ENCODE data around the gene PSMB1. TPM values are rescaled to one million over a fixed set of nuclear protein-coding genes. Genes with fewer than 3 reads are reported as not detected.

Gene PSMB1
- total RNA-seq, 4 donors from 2014 or later: 227 to 320 (median 275) TPM

GRCh38 chr6:170522565-170523183, 30.4 kb downstream of the PSMB1 start:
- WGBS, 2 donors: 82 to 87% methylated on average over 10 of the region's 10 CpGs
- DNase-seq: no peak
- Histone ChIP-seq H3K4me3 (replicated peaks in 1 of 3) (no peak overlapping the region), H3K36me3 (no peaks in the 10 kb centered on the region), H3K27ac (no peak overlapping the region), H3K9me3 (no peaks in the 10 kb centered on the region), H3K4me1 (no peaks in the 10 kb centered on the region), H3K27me3 (no peaks in the 10 kb centered on the region)
- peak in 1 of 6 experiments; percentile 14 for TF ChIP-seq CTCF (IDR thresholded peaks at IDR 0.05)
- TF ChIP-seq POLR2A (IDR thresholded peaks at IDR 0.05): no peak
- intact Hi-C loops (cut with DNase I): loop anchor here (10.0 kb wide), 1 partner anchor 568 kb away; no protein-coding TSS in a partner anchor

- no peaks in the 10 kb centered on the region for H3K4me1 ChIP-seq
- 0 to 5% methylated on average over 4 of the region's 4 CpGs for WGBS, 2 donors
- no peak overlapping the region for H3K4me3 ChIP-seq (replicated peaks in 1 of 3)
- DNase-seq: peak; percentile 53 to 54
- H3K27me3 ChIP-seq: no peaks in the 10 kb centered on the region
- no peak for TF ChIP-seq POLR2A (IDR thresholded peaks at IDR 0.05)
- TF ChIP-seq CTCF (IDR thresholded peaks at IDR 0.05): peak in 5 of 6 experiments; percentile 37 to 84 (median 77)
- H3K36me3 ChIP-seq: no peaks in the 10 kb centered on the region
- no peak overlapping the region for H3K27ac ChIP-seq
- H3K9me3 ChIP-seq: no peaks in the 10 kb centered on the region
- intact Hi-C loops (cut with DNase I): no loop called here
These were observed 36.1 kb downstream of the PSMB1 start for GRCh38 chr6:170516783-170517616.

- no peaks in the 10 kb centered on the region for H3K4me1 ChIP-seq
- no peaks in the 10 kb centered on the region for H3K36me3 ChIP-seq
- no peaks in the 10 kb centered on the region for H3K27me3 ChIP-seq
- intact Hi-C loops (cut with DNase I): no loop called here
- H3K4me3 ChIP-seq (replicated peaks in 1 of 3): no peak overlapping the region
- DNase-seq: no peak
- TF ChIP-seq CTCF (IDR thresholded peaks at IDR 0.05): no peak
- TF ChIP-seq POLR2A (IDR thresholded peaks at IDR 0.05): no peak
- 96 to 100% methylated on average over 1 of the region's 1 CpG for WGBS, 2 donors
- H3K9me3 ChIP-seq: no peaks in the 10 kb centered on the region
- no peak overlapping the region for H3K27ac ChIP-seq
These were observed 38.2 kb downstream of the PSMB1 start for GRCh38 chr6:170514908-170515307.

- intact Hi-C loops (cut with DNase I): no loop called here
- WGBS, 2 donors: 80 to 90% methylated on average over 4 of the region's 4 CpGs
- H3K27ac ChIP-seq: no peak overlapping the region
- no peak for DNase-seq
- no peaks in the 10 kb centered on the region for H3K27me3 ChIP-seq
- TF ChIP-seq POLR2A (IDR thresholded peaks at IDR 0.05) (no peak), CTCF (IDR thresholded peaks at IDR 0.05) (no peak)
- no peaks in the 10 kb centered on the region for H3K4me1 ChIP-seq
- no peaks in the 10 kb centered on the region for H3K36me3 ChIP-seq
- H3K9me3 ChIP-seq: no peaks in the 10 kb centered on the region
- H3K4me3 ChIP-seq (replicated peaks in 1 of 3): no peak overlapping the region
These were observed 40.9 kb downstream of the PSMB1 start for GRCh38 chr6:170512249-170512648.

GRCh38 chr6:170510631-170511030, 42.5 kb downstream of the PSMB1 start:
- Histone ChIP-seq H3K27ac (no peak overlapping the region), H3K4me1 (no peaks in the 10 kb centered on the region), H3K36me3 (no peaks in the 10 kb centered on the region), H3K9me3 (no peaks in the 10 kb centered on the region), H3K27me3 (no peaks in the 10 kb centered on the region), H3K4me3 (replicated peaks in 1 of 3) (no peak overlapping the region)
- intact Hi-C loops (cut with DNase I): no loop called here
- WGBS, 2 donors: 92 to 95% methylated on average over 20 of the region's 20 CpGs
- no peak for TF ChIP-seq POLR2A (IDR thresholded peaks at IDR 0.05)
- TF ChIP-seq CTCF (IDR thresholded peaks at IDR 0.05): no peak
- DNase-seq: no peak
